Testis (tissue), 3 donors: ENCODE data around the gene GSTA5. TPM values are rescaled to one million over a fixed set of nuclear protein-coding genes. Genes with fewer than 3 reads are reported as not detected.
"Not testable (repeated sequence)": the region's sequence is repeated elsewhere in the genome, so short reads cannot be mapped to it uniquely, and the experiment has no call there.

ENCODE experiments used
- DNase-seq: peaks from one replicate; pipeline ENCODE4 v3.0.0-alpha.2; 2019
- H3K27ac ChIP-seq, 2 donors: fragments of 200-600 bp; sonication (generic); one replicate each; pipeline ENCODE4 v1.5.1; 2019
- H3K27me3 ChIP-seq: fragments of 200-600 bp; sonication (generic); one replicate; pipeline ENCODE4 v1.5.1; 2019
- H3K36me3 ChIP-seq: fragments of 200-600 bp; sonication (generic); one replicate; pipeline ENCODE4 v1.5.1; 2017; ENCODE audit warnings: low read depth; ENCODE audit errors: missing control alignments
- H3K4me1 ChIP-seq: fragments of 200-600 bp; sonication (generic); one replicate; pipeline ENCODE4 v1.5.1; 2019
- H3K4me3 ChIP-seq, 2 donors: fragments of 200-600 bp; sonication (generic); one replicate each; pipeline ENCODE4 v1.5.1; 2017 to 2019
- H3K9me3 ChIP-seq: fragments of 200-600 bp; sonication (generic); one replicate; pipeline ENCODE4 v1.5.1; 2017
- CTCF ChIP-seq, 3 experiments: fragments of 450-650 bp in 2 of 3; fragments of 200-600 bp in 1 of 3; sonication (generic) in 1 of 3; IDR thresholded peaks; one replicate each; pipeline ENCODE4 v1.5.1; 2016 to 2019; ENCODE audit warnings: antibody characterized with exemption in 3 of 3, mild to moderate bottlenecking in 2 of 3, moderate library complexity in 1 of 3
- POLR2A ChIP-seq: fragments of 450-650 bp; IDR thresholded peaks from one replicate; pipeline ENCODE4 v1.6.1; 2017; ENCODE audit warnings: antibody characterized with exemption, mild to moderate bottlenecking, moderate library complexity
- WGBS, 2 donors: methylation state at CpG; one replicate each; pipeline ENCODE4 v1.1.5; 2018; 5-methylcytosine and 5-hydroxymethylcytosine counted together
- intact Hi-C: fragments of 100-400 bp; cut with DNase I; formaldehyde crosslinking; loops from one replicate; pipeline ENCODE4 v1.15.1; 2023; ENCODE audit warnings: low total_unique reads
- polyA plus RNA-seq: library from polyadenylated mRNA; stranded (reverse); fragments of 350-450 nt; fragmentation: Illumina TruSeq; extraction: RNeasy Lipid Tissue Mini Kit (QIAGEN cat#74804); gene quantifications from one replicate; pipeline ENCODE4 v1.2.3, GENCODE V29; 2014; ENCODE audit warnings: low read depth, low replicate concordance; ENCODE audit not compliant: insufficient read depth
- total RNA-seq, 2 donors: library from RNA; depleted of rRNA; stranded (reverse); fragments of >200 nt; gene quantifications; one replicate each; pipeline ENCODE4 v1.2.3, GENCODE V29; 2016

Gene GSTA5
- total and polyA plus RNA-seq, 3 donors from 2014 or later, result not detected

- TF ChIP-seq CTCF (IDR thresholded peaks at IDR 0.05) (no peak), POLR2A (no peak)
- 78 to 80% methylated on average over 12 to 37 of the region's 37 CpGs for WGBS, 2 donors
- Histone ChIP-seq H3K27ac (no peak overlapping the region), H3K4me3 (no peak overlapping the region), H3K27me3 (no peaks in the 10 kb centered on the region), H3K36me3 (no peaks in the 10 kb centered on the region), H3K9me3 (no peaks in the 10 kb centered on the region), H3K4me1 (peaks cover 4% of the 10 kb centered on the region)
- intact Hi-C loops, result no loop called here
- DNase-seq, result no peak
Measured at GRCh38 chr6:52829046-52829817, 11.4 kb downstream of the GSTA5 start.

DNA sequence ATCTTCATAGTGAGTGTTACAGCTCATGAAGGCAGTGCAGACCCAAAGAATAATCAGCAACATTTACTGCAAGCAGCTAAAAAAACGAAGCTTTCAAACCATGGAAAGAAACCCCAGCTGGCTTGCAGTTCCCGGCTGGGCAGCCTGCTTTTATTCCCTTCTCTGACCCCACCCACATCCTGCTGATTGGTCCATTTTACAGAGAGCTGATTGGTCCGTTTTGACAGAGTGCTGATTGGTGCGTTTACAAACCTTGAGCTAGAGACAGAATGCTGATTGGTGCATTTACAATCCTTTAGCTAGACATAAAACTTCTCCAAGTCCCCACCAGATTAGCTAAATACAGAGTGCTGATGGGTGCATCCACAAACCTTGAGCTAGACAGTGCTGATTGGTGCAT lies 12.0 kb downstream of the GSTA5 start:
- H3K36me3 ChIP-seq, H3K9me3 ChIP-seq, DNase-seq, H3K4me3 ChIP-seq, intact Hi-C loops, H3K27me3 ChIP-seq, H3K4me1 ChIP-seq: not testable (repeated sequence)
- H3K27ac ChIP-seq, result peak overlapping the region in 1 of 2 donors; percentile 31
- WGBS, 2 donors, result 49 to 63% methylated on average over 4 of the region's 4 CpGs

DNA sequence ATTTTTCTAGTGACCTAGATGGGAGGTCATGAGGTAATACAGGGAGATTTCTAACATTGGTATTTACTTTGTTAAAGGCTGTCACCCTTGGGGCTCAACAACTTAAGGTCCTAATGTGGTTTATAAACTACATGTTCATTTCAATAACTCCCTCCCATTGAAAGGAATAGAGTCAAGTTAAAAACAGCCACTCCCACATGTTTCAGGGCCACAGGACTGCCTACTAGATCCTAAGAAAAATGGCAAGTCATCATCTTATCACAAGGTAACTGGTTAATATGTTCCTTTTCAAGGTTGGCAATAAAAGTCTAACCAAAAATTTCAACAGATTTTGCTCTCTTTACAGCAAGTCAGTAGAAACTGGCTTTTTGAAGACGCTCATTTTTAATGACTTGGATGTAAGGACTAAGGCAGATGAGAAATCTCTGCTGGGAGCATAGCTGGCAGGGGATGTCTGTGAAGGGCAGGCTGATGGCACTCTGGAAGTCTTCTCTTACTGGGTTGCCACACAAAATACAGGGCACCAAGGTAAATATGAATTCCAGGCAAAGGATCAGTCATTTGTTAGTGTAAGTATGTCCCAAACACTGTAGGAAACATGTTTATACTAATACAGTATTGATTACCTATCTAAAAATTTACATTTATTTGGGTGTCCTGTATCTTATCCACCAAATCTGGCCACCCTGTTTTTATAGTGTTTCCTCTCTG lies 13.4 kb downstream of the GSTA5 start:
- peak overlapping the region; percentile 2 to 31 for H3K27ac ChIP-seq
- H3K4me1 ChIP-seq, H3K36me3 ChIP-seq, DNase-seq, H3K27me3 ChIP-seq, H3K4me3 ChIP-seq, intact Hi-C loops, H3K9me3 ChIP-seq: not testable (repeated sequence)
- 6 to 60% methylated on average over 1 of the region's 1 CpG for WGBS, 2 donors

DNA sequence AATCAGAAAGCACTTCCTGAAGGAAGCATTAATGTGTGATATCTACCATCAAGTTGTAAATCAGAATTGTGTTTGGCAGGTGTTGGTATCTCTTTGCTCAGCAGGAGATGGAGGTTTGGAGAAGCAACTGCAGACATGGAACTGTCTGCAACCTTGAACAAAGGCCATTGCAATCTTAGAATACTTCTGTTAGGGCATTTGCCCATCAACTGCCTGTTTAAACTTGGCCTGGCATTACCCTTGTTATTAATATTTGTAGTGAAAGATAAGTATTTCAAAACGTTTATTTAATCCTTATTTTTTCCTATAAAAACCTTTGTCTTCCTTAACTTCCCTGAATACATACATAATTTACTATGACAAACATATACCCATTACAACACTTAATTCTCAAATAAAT lies 14.1 kb downstream of the GSTA5 start:
- no peaks in the 10 kb centered on the region for H3K9me3 ChIP-seq
- H3K36me3 ChIP-seq, result no peaks in the 10 kb centered on the region
- 9 to 15% methylated on average over 1 of the region's 1 CpG for WGBS, 2 donors
- H3K4me3 ChIP-seq, result no peak overlapping the region
- H3K4me1 ChIP-seq, result peaks cover 4% of the 10 kb centered on the region
- H3K27me3 ChIP-seq, result no peaks in the 10 kb centered on the region
- TF ChIP-seq POLR2A, result no peak
- TF ChIP-seq CTCF (IDR thresholded peaks at IDR 0.05), result no peak
- H3K27ac ChIP-seq, result peak overlapping the region; percentile 2 to 31
- DNase-seq, result no peak
- intact Hi-C loops, result no loop called here

DNA sequence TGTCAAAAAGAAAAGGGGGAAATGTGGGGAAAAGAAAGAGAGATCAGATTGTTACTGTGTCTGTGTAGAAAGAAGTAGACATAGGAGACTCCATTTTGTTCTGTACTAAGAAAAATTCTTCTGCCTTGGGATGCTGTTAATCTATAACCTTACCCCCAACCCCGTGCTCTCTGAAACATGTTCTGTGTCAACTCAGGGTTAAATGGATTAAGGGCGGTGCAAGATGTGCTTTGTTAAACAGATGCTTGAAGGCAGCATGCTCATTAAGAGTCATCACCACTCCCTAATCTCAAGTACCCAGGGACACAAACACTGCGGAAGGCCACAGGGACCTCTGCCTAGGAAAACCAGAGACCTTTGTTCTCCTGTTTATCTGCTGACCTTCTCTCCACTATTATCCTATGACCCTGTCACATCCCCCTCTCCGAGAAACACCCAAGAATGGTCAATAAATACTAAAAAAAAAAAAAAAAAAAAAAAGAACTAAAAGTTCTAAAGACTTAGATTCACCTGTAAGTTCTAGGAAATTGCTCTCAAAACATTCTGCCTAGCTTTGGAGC lies 14.6 kb downstream of the GSTA5 start:
- H3K4me3 ChIP-seq, DNase-seq, H3K36me3 ChIP-seq, H3K4me1 ChIP-seq, H3K27me3 ChIP-seq, intact Hi-C loops, H3K9me3 ChIP-seq: not testable (repeated sequence)
- H3K27ac ChIP-seq, result peak overlapping the region in 1 of 2 donors; percentile 2
- 63 to 75% methylated on average over 4 of the region's 4 CpGs for WGBS, 2 donors

DNA sequence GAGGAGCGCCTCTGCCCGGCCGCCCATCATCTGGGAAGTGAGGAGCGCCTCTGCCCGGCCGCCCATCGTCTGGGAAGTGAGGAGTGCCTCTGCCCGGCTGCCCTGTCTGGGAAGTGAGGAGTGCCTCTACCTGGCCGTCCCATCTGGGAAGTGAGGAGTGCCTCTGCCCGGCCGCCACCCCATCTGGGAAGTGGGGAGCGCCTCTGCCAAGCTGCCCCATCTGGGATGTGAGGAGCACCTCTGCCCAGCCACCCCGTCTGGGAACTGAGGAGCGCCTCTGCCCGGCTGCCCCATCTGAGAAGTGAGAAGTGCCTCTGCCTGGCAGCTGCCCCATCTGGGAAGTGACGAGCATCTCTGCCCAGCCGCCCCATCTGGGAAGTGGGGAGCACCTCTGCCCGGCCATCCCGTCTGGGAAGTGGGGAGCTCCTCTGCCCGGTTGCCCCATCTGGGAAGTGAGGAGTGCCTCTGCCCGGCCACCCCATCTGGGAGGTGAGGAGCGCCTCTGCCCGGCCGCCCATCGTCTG lies 15.3 kb downstream of the GSTA5 start:
- WGBS, 2 donors, result 97 to 98% methylated on average over 9 to 23 of the region's 25 CpGs
- intact Hi-C loops, result not testable (repeated sequence)

More for the DNA sequence above, 15.3 kb downstream of the GSTA5 start:
- not testable (repeated sequence) for H3K9me3 ChIP-seq, H3K4me3 ChIP-seq, H3K27me3 ChIP-seq, DNase-seq, H3K4me1 ChIP-seq, H3K36me3 ChIP-seq, H3K27ac ChIP-seq
